ENCODE data around the gene COL18A1.

DNA sequence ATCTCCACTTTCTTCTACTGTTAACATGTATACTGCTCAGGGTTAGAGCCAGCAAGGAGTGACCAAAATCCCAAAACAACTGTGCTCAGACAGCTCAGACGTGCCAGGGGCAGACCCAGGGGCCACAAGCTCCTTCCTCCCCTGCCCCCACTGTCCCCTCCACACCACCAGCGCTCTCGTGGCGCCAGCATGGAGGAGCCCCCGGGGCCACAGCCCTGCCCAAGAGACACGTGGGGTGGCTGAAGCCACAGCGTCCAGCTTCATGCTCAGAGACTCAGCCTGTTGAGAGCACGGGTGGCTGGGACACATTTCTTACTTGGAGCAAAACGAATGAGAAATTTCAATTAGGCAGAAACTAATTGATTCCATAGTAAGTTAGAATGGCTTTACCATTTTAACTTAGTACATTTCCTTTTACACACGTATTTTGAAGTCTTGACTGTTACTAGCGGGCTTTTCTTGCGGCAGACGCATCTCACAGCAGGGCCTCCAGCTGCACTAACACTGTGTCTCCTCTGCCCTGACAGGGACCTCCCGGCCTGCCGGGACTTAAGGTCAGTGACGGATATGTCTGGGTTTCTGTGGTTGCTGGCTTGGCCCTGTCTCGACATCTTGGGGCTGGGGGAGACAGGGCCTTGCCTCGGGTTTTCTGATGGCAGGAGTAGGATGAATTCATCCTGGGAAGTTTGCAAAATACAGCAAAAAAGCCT lies 83.1 kb downstream of the COL18A1 start:
- TF ChIP-seq, protein P1, sequence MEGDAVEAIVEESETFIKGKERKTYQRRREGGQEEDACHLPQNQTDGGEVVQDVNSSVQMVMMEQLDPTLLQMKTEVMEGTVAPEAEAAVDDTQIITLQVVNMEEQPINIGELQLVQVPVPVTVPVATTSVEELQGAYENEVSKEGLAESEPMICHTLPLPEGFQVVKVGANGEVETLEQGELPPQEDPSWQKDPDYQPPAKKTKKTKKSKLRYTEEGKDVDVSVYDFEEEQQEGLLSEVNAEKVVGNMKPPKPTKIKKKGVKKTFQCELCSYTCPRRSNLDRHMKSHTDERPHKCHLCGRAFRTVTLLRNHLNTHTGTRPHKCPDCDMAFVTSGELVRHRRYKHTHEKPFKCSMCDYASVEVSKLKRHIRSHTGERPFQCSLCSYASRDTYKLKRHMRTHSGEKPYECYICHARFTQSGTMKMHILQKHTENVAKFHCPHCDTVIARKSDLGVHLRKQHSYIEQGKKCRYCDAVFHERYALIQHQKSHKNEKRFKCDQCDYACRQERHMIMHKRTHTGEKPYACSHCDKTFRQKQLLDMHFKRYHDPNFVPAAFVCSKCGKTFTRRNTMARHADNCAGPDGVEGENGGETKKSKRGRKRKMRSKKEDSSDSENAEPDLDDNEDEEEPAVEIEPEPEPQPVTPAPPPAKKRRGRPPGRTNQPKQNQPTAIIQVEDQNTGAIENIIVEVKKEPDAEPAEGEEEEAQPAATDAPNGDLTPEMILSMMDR (conservative IDR thresholded peaks at IDR 0.05) = no peak
- TF ChIP-seq ZFX (IDR thresholded peaks at IDR 0.05) = no peak
